ENCODE measurements around the gene ARG2. TPM values are rescaled to one million over a fixed set of nuclear protein-coding genes. Genes with fewer than 3 reads are reported as not detected.

Gene ARG2
- total and polyA plus RNA-seq, 9 of the 15 experiments (the other 6 are each of a cell fraction or from before 2014, with no cell fraction given) = 6.2 to 75.0 (median 17.8) TPM

DNA sequence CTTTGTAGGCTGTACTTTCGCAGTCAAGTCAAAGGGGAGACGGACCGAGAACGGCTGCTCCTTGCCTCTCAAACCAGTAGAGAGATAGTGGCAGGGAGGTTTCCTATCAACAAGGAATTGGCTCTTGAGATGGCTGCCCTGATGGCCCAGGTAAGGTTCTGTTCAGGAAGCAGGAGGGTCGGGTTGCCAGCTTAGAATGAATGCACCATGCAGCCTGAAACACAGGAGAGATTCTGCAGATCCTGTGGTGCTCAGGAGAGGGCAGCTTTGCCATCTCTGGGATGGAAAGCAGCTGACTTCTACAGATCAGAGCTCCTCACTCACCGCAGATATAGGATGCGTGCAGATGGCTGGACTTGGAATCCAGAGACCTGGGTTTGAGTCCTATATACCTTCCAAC, 37.7 kb upstream of the ARG2 start (continued):
- TF ChIP-seq, protein P1, sequence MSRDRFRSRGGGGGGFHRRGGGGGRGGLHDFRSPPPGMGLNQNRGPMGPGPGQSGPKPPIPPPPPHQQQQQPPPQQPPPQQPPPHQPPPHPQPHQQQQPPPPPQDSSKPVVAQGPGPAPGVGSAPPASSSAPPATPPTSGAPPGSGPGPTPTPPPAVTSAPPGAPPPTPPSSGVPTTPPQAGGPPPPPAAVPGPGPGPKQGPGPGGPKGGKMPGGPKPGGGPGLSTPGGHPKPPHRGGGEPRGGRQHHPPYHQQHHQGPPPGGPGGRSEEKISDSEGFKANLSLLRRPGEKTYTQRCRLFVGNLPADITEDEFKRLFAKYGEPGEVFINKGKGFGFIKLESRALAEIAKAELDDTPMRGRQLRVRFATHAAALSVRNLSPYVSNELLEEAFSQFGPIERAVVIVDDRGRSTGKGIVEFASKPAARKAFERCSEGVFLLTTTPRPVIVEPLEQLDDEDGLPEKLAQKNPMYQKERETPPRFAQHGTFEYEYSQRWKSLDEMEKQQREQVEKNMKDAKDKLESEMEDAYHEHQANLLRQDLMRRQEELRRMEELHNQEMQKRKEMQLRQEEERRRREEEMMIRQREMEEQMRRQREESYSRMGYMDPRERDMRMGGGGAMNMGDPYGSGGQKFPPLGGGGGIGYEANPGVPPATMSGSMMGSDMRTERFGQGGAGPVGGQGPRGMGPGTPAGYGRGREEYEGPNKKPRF (IDR thresholded peaks at IDR 0.05; ENCODE audit: low read depth, low read length) = no peak
- TF ChIP-seq E2F3 (CRISPR knock-in tag; IDR thresholded peaks at IDR 0.05) (no peak), BRCA1 (IDR thresholded peaks at IDR 0.05) (no peak), BRCA1 (CRISPR knock-in tag; IDR thresholded peaks at IDR 0.05) (no peak), NFE2 (IDR thresholded peaks at IDR 0.05; ENCODE audit: low read depth) (no peak), ZNF695 (CRISPR knock-in tag; IDR thresholded peaks at IDR 0.05) (no peak)
- TF ChIP-seq, protein P2, sequence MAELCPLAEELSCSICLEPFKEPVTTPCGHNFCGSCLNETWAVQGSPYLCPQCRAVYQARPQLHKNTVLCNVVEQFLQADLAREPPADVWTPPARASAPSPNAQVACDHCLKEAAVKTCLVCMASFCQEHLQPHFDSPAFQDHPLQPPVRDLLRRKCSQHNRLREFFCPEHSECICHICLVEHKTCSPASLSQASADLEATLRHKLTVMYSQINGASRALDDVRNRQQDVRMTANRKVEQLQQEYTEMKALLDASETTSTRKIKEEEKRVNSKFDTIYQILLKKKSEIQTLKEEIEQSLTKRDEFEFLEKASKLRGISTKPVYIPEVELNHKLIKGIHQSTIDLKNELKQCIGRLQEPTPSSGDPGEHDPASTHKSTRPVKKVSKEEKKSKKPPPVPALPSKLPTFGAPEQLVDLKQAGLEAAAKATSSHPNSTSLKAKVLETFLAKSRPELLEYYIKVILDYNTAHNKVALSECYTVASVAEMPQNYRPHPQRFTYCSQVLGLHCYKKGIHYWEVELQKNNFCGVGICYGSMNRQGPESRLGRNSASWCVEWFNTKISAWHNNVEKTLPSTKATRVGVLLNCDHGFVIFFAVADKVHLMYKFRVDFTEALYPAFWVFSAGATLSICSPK (IDR thresholded peaks at IDR 0.05; ENCODE audit: borderline replicate concordance) = no peak
- TF ChIP-seq, protein P3, sequence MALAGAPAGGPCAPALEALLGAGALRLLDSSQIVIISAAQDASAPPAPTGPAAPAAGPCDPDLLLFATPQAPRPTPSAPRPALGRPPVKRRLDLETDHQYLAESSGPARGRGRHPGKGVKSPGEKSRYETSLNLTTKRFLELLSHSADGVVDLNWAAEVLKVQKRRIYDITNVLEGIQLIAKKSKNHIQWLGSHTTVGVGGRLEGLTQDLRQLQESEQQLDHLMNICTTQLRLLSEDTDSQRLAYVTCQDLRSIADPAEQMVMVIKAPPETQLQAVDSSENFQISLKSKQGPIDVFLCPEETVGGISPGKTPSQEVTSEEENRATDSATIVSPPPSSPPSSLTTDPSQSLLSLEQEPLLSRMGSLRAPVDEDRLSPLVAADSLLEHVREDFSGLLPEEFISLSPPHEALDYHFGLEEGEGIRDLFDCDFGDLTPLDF (CRISPR knock-in tag; IDR thresholded peaks at IDR 0.05) = no peak
